ENCODE results near the gene PRDM5. TPM values are rescaled to one million over a fixed set of nuclear protein-coding genes. Genes with fewer than 3 reads are reported as not detected.

The PRDM5 gene
- total and polyA plus RNA-seq, 3 donors from 2014 or later = 8.2 to 21.9 (median 19.1) TPM

GRCh38 chr4:120918092-120918491 lies 4.4 kb downstream of the PRDM5 start:
- no peak for DNase-seq
- H3K4me3 ChIP-seq = no peak overlapping the region
- no peaks in the 10 kb centered on the region for H3K9me3 ChIP-seq
- peaks cover 8% of the 10 kb centered on the region for H3K4me1 ChIP-seq
- WGBS, 2 donors = 67 to 69% methylated on average over 2 of the region's 2 CpGs
- intact Hi-C loops (cut with DNase I; ENCODE audit: low total_unique reads) = no loop called here
- H3K27me3 ChIP-seq = no peaks in the 10 kb centered on the region
- TF ChIP-seq CTCF (IDR thresholded peaks at IDR 0.05) (no peak), POLR2A (IDR thresholded peaks at IDR 0.05) (no peak)
- H3K27ac ChIP-seq = no peak overlapping the region
- no peaks in the 10 kb centered on the region for H3K36me3 ChIP-seq (ENCODE audit: low read depth, missing control alignments)

GRCh38 chr4:120916937-120917336 lies 5.6 kb downstream of the PRDM5 start:
- no peak overlapping the region for H3K27ac ChIP-seq
- H3K36me3 ChIP-seq (ENCODE audit: low read depth, missing control alignments) = no peaks in the 10 kb centered on the region
- H3K9me3 ChIP-seq = no peaks in the 10 kb centered on the region
- TF ChIP-seq CTCF (IDR thresholded peaks at IDR 0.05) = no peak
- TF ChIP-seq POLR2A (IDR thresholded peaks at IDR 0.05) = no peak
- no peak for DNase-seq
- peaks cover 8% of the 10 kb centered on the region for H3K4me1 ChIP-seq
- 61 to 87% methylated on average over 2 to 3 of the region's 3 CpGs for WGBS, 2 donors
- intact Hi-C loops (cut with DNase I; ENCODE audit: low total_unique reads) = no loop called here
- no peak overlapping the region for H3K4me3 ChIP-seq
- no peaks in the 10 kb centered on the region for H3K27me3 ChIP-seq

GRCh38 chr4:120915336-120915735 lies 7.2 kb downstream of the PRDM5 start:
- Histone ChIP-seq H3K36me3 (ENCODE audit: low read depth, missing control alignments) (no peaks in the 10 kb centered on the region), H3K4me1 (no peaks in the 10 kb centered on the region), H3K9me3 (no peaks in the 10 kb centered on the region), H3K4me3 (no peak overlapping the region), H3K27me3 (no peaks in the 10 kb centered on the region), H3K27ac (no peak overlapping the region)
- TF ChIP-seq CTCF (IDR thresholded peaks at IDR 0.05) (no peak), POLR2A (IDR thresholded peaks at IDR 0.05) (no peak)
- DNase-seq = no peak
- 82 to 83% methylated on average over 2 of the region's 2 CpGs for WGBS, 2 donors
- intact Hi-C loops (cut with DNase I; ENCODE audit: low total_unique reads) = no loop called here

- DNase-seq = no peak
- Histone ChIP-seq H3K4me1 (no peaks in the 10 kb centered on the region), H3K27ac (no peak overlapping the region), H3K4me3 (no peak overlapping the region), H3K9me3 (no peaks in the 10 kb centered on the region), H3K27me3 (no peaks in the 10 kb centered on the region), H3K36me3 (ENCODE audit: low read depth, missing control alignments) (no peaks in the 10 kb centered on the region)
- intact Hi-C loops (cut with DNase I; ENCODE audit: low total_unique reads) = no loop called here
- TF ChIP-seq CTCF (IDR thresholded peaks at IDR 0.05) (no peak), POLR2A (IDR thresholded peaks at IDR 0.05) (no peak)
- WGBS, 2 donors = 96 to 97% methylated on average over 2 of the region's 2 CpGs
Observed at GRCh38 chr4:120903419-120903818, 19.1 kb downstream of the PRDM5 start.

- no peak for TF ChIP-seq POLR2A (IDR thresholded peaks at IDR 0.05)
- no peak for TF ChIP-seq CTCF (IDR thresholded peaks at IDR 0.05)
- Histone ChIP-seq H3K36me3 (ENCODE audit: low read depth, missing control alignments) (no peaks in the 10 kb centered on the region), H3K4me3 (no peak overlapping the region), H3K27me3 (no peaks in the 10 kb centered on the region), H3K4me1 (no peaks in the 10 kb centered on the region), H3K27ac (no peak overlapping the region), H3K9me3 (no peaks in the 10 kb centered on the region)
- intact Hi-C loops (cut with DNase I; ENCODE audit: low total_unique reads) = no loop called here
- no peak for DNase-seq
Observed at GRCh38 chr4:120902925-120903324, 19.6 kb downstream of the PRDM5 start.

Data from testis (tissue), 3 donors.